ENCODE results near the gene NMU.

DNA sequence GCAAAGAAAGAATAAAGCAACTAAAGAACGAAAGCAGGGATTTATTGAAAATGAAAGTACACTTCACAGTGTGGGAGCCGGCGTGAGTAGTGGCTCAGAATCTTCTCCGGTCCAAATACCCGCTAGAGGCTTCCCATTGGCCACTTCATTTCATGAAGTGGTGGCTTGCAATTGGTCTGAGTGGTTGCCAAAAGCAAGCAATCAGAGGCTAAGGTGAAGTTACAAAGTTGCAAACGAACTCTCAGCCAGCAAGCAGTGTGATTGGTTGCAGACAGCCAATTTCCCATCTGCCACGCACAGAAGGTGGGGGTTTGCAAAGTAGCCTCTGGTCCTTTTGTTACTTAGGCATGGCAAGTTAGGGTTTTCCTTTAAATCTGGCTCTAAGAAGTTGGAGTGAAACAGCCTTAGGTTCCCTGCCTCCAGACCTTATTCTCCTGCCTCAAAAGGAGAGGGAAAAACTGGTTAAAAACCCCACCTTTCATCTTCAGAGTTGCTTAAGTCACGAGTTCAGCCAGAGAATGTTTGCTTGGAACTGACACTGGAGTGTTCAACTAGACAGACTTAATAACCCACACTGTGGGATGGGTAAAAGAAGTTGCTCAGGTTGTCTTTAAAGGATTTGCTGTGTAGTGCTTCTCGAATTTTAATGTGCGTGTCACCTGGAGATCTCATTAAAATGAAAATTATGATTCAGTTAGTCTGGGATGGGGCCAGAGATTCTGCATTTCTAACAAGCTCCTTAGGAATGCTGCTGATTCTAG is 82.5 kb downstream of the NMU start:
- no peak for TF ChIP-seq CTCF (IDR thresholded peaks at IDR 0.05)
- TF ChIP-seq POLR2AphosphoS5 (IDR thresholded peaks at IDR 0.05): no peak
